PC-3 (cell line): ENCODE measurements around the gene CRYL1. TPM values are rescaled to one million over a fixed set of nuclear protein-coding genes. Genes with fewer than 3 reads are reported as not detected.

Experiments
- ATAC-seq: fragments of 200-7000 bp; cut with Tn5 transposase; 2 replicates; pipeline ENCODE4 v1.9.1; 2020; ENCODE audit warnings: mild to moderate bottlenecking, moderate library complexity
- BruUV-seq: library from RNA; stranded (reverse); fragments of 400-500 nt; replicated peaks from 2 replicates; lab custom pipeline; 2021; lab: Mats Ljungman, UMichigan
- CTCF ChIA-PET: fragments of 300-600 bp; sonication (Branson Sonifier 250); formaldehyde crosslinking; loops from one replicate; lab custom pipeline; 2022; ENCODE audit warnings: antibody characterized with exemption; lab: Charles Lee
- POLR2A ChIA-PET: fragments of 300-600 bp; sonication (Branson Sonifier 250); formaldehyde crosslinking; loops from one replicate; lab custom pipeline; 2022; ENCODE audit warnings: antibody characterized with exemption; ENCODE audit not compliant: unreplicated experiment; lab: Charles Lee
- DNase-seq: peaks from one replicate; pipeline ENCODE4 v3.0.0-alpha.2; 2015
- H2AFZ ChIP-seq: fragments of 300-600 bp; sonication (generic); 2 replicates; pipeline ENCODE4 v1.6.0; 2016; ENCODE audit warnings: antibody characterized with exemption, low read length
- H3F3A ChIP-seq: fragments of 300-600 bp; sonication (generic); one replicate; pipeline ENCODE4 v1.6.0; 2017; ENCODE audit warnings: antibody characterized with exemption, low read length, control low read depth, mild to moderate bottlenecking; ENCODE audit not compliant: unreplicated experiment
- H3K27ac ChIP-seq: fragments of 300-600 bp; sonication (generic); 2 replicates; pipeline ENCODE4 v1.5.1; 2016; ENCODE audit warnings: mild to moderate bottlenecking, low read length
- H3K27me3 ChIP-seq: fragments of 300-600 bp; sonication (generic); 2 replicates; pipeline ENCODE4 v1.6.1; 2016; ENCODE audit warnings: low read length, mixed read lengths
- H3K36me3 ChIP-seq: fragments of 300-600 bp; sonication (generic); 2 replicates; pipeline ENCODE4 v1.6.1; 2016; ENCODE audit warnings: low read depth, mixed run types, low read length, mixed read lengths
- H3K4me1 ChIP-seq: fragments of 300-600 bp; sonication (generic); 2 replicates; pipeline ENCODE4 v1.5.1; 2016; ENCODE audit warnings: low read length; ENCODE audit not compliant: insufficient read depth
- H3K4me2 ChIP-seq: fragments of 300-600 bp; sonication (generic); 2 replicates; pipeline ENCODE4 v1.6.0; 2016; ENCODE audit warnings: low read length
- H3K4me3 ChIP-seq: fragments of 300-600 bp; sonication (generic); 2 replicates; pipeline ENCODE4 v1.5.1; 2016; ENCODE audit warnings: mild to moderate bottlenecking, low read length, mixed read lengths
- H3K79me2 ChIP-seq: fragments of 300-600 bp; sonication (generic); 2 replicates; pipeline ENCODE4 v1.6.1; 2017; ENCODE audit warnings: low read length, mixed read lengths
- H3K9ac ChIP-seq: fragments of 300-600 bp; sonication (generic); 2 replicates; pipeline ENCODE4 v1.6.0; 2016; ENCODE audit warnings: mild to moderate bottlenecking, low read length
- H3K9me2 ChIP-seq: fragments of 300-600 bp; sonication (generic); replicated peaks from 2 replicates; pipeline ENCODE4 v1.6.1; 2016; ENCODE audit warnings: mixed run types, low read length, mixed read lengths
- H3K9me3 ChIP-seq: fragments of 300-600 bp; sonication (generic); 2 replicates; pipeline ENCODE4 v1.6.1; 2016; ENCODE audit warnings: low read length, mixed read lengths
- H4K20me1 ChIP-seq: fragments of 300-600 bp; sonication (generic); 2 replicates; pipeline ENCODE4 v1.6.1; 2016; ENCODE audit warnings: low read length, mixed read lengths
- CTCF ChIP-seq: fragments of 300-600 bp; sonication (generic); conservative IDR thresholded peaks from 2 replicates; pipeline ENCODE4 v1.5.1; 2017; ENCODE audit warnings: antibody characterized with exemption, low read depth, mild to moderate bottlenecking, low read length
- EZH2 ChIP-seq: fragments of 300-600 bp; sonication (generic); IDR thresholded peaks from one replicate; pipeline ENCODE4 v1.6.1; 2017; ENCODE audit warnings: antibody characterized with exemption, mild to moderate bottlenecking, low read length; ENCODE audit not compliant: unreplicated experiment
- EZH2phosphoT487 ChIP-seq: fragments of 300-600 bp; sonication (generic); IDR thresholded peaks from 2 replicates; pipeline ENCODE4 v1.6.1; 2018; ENCODE audit warnings: mild to moderate bottlenecking, antibody characterized with exemption, low read length, borderline replicate concordance
- intact Hi-C: fragments of 100-400 bp; cut with micrococcal nuclease; formaldehyde crosslinking; loops from 2 replicates; pipeline ENCODE4 v1.9.0; 2023
- total RNA-seq: library from RNA; depleted of rRNA; stranded (reverse); fragments of >200 nt; gene quantifications from 2 replicates; pipeline ENCODE4 v1.2.3, GENCODE V29; 2014

CRYL1 gene
- total RNA-seq, 1 experiment from 2014 or later, result 20.8 TPM

- Histone ChIP-seq H3K9me2 (no peaks in the 10 kb centered on the region), H3K9me3 (no peaks in the 10 kb centered on the region), H3K27me3 (no peaks in the 10 kb centered on the region), H3K9ac (no peak overlapping the region), H3K36me3 (no peaks in the 10 kb centered on the region), H3K79me2 (no peaks in the 10 kb centered on the region), H2AFZ (no peak overlapping the region), H3F3A (no peaks in the 10 kb centered on the region), H3K4me1 (peaks cover 18% of the 10 kb centered on the region), H4K20me1 (no peaks in the 10 kb centered on the region), H3K27ac (no peak overlapping the region), H3K4me2 (no peak overlapping the region), H3K4me3 (no peak overlapping the region)
- BruUV-seq, result no TSS peak
- CTCF ChIA-PET, result no interaction called here
- POLR2A ChIA-PET, result no interaction called here
- TF ChIP-seq EZH2, result no peak
- TF ChIP-seq CTCF, result no peak
- no peak for ATAC-seq
- DNase-seq, result no peak
- intact Hi-C loops, result loop anchor here (5.0 kb wide), 1 partner anchor 232 kb away; the partner anchor contains the start of gene GJB2
Observed at GRCh38 chr13:20424559-20424852, 101.2 kb downstream of the CRYL1 start.

- ChIA-PET POLR2A (no interaction called here), CTCF (no interaction called here)
- intact Hi-C loops, result loop anchor here (5.0 kb wide), 1 partner anchor 230 kb away; the partner anchor contains the start of gene GJB2
Observed at GRCh38 chr13:20422362-20422761, 103.3 kb downstream of the CRYL1 start.

GRCh38 chr13:20420938-20421337 lies 104.7 kb downstream of the CRYL1 start:
- Histone ChIP-seq H3K9me3 (no peaks in the 10 kb centered on the region), H3K79me2 (no peaks in the 10 kb centered on the region), H3K4me3 (no peak overlapping the region), H2AFZ (no peak overlapping the region), H3K4me1 (peaks cover 21% of the 10 kb centered on the region), H4K20me1 (no peaks in the 10 kb centered on the region), H3K9me2 (no peaks in the 10 kb centered on the region), H3K9ac (no peak overlapping the region), H3F3A (no peaks in the 10 kb centered on the region), H3K36me3 (no peaks in the 10 kb centered on the region), H3K27ac (no peak overlapping the region), H3K4me2 (no peak overlapping the region), H3K27me3 (no peaks in the 10 kb centered on the region)
- intact Hi-C loops, result loop anchor here (1.0 to 5.0 kb wide), 3 partner anchors 34 to 229 kb away; partner anchors contain the start of gene GJB2
- no peak for TF ChIP-seq EZH2
- BruUV-seq, result no TSS peak
- ATAC-seq (no peak), DNase-seq (no peak)
- ChIA-PET CTCF (interaction anchor here (0.6 to 1.6 kb wide), 2 partner anchors 21 to 229 kb away, joined by 5 read pairs; no protein-coding TSS in a partner anchor), POLR2A (no interaction called here)

More at GRCh38 chr13:20422362-20422761, 103.3 kb downstream of the CRYL1 start:
- H3K27me3 ChIP-seq, result no peaks in the 10 kb centered on the region
- H3F3A ChIP-seq, result no peaks in the 10 kb centered on the region
- no peak overlapping the region for H3K4me3 ChIP-seq
- no peak overlapping the region for H2AFZ ChIP-seq
- no peaks in the 10 kb centered on the region for H4K20me1 ChIP-seq
- BruUV-seq, result no TSS peak
- no peak overlapping the region for H3K9ac ChIP-seq
- no peaks in the 10 kb centered on the region for H3K79me2 ChIP-seq
- no peak overlapping the region for H3K27ac ChIP-seq
- ATAC-seq, result no peak
- H3K9me2 ChIP-seq, result no peaks in the 10 kb centered on the region
- no peaks in the 10 kb centered on the region for H3K9me3 ChIP-seq
- H3K4me2 ChIP-seq, result no peak overlapping the region
- H3K4me1 ChIP-seq, result peaks cover 21% of the 10 kb centered on the region
- TF ChIP-seq EZH2 (no peak), EZH2phosphoT487 (no peak), CTCF (no peak)
- no peak for DNase-seq
- H3K36me3 ChIP-seq, result no peaks in the 10 kb centered on the region
